IPS DF 6.9 (cell line): ENCODE results near the gene SETBP1.

ENCODE experiments used
- DNase-seq: peaks from one replicate; pipeline ENCODE4 v3.0.0-alpha.2; 2013; ENCODE audit warnings: low read depth, low spot score
- H3K27ac ChIP-seq: one replicate; pipeline ENCODE4 v1.5.1; 2013; ENCODE audit warnings: low read length, control low read depth
- H3K27me3 ChIP-seq: 2 replicates; pipeline ENCODE4 v1.6.1; 2013; ENCODE audit warnings: mild to moderate bottlenecking, low read length; ENCODE audit not compliant: control insufficient read depth, insufficient read depth
- H3K36me3 ChIP-seq: 2 replicates; pipeline ENCODE4 v1.6.1; 2013; ENCODE audit warnings: low read length; ENCODE audit not compliant: control insufficient read depth, insufficient read depth
- H3K4me1 ChIP-seq: 2 replicates; pipeline ENCODE4 v1.6.1; 2013; ENCODE audit warnings: low read length; ENCODE audit not compliant: control insufficient read depth, insufficient read depth
- H3K4me3 ChIP-seq: 2 replicates; pipeline ENCODE4 v1.5.1; 2013; ENCODE audit warnings: mild to moderate bottlenecking, low read length
- H3K9me3 ChIP-seq: 2 replicates; pipeline ENCODE4 v1.6.1; 2013; ENCODE audit warnings: low read length, inconsistent platforms; ENCODE audit not compliant: control insufficient read depth, insufficient read depth
- WGBS: extraction: QIAGEN DNeasy Blood & Tissue Kit; methylation state at CpG from one replicate; pipeline ENCODE4 v1.1.7; 2013; ENCODE audit warnings: mixed read lengths, missing lambda C conversion rate; ENCODE audit not compliant: insufficient read length, insufficient coverage; 5-methylcytosine and 5-hydroxymethylcytosine counted together

SETBP1 gene

DNA sequence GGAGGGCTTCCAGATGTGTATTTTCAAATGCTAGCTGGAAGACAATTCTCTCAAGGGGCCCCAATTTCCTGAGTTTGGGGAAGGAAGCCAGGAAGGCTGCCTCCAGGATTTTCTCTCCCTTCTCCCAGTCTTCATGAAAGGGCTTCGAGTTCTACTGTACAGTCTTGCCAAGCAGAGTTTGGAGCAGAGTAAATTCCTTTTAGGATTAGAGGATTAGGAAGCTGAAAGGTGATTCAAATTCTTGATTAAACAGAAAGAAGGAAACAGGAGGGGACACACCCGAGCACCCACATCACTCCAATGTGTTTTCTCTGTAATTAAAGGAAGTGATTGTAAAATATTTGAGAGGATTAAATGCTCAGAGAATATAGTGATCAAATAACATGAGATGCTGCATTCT lies 217.8 kb downstream of the SETBP1 start:
- DNase-seq: no peak
- Histone ChIP-seq H3K4me1 (no peaks in the 10 kb centered on the region), H3K27me3 (no peaks in the 10 kb centered on the region), H3K27ac (no peak overlapping the region), H3K4me3 (no peak overlapping the region), H3K36me3 (no peaks in the 10 kb centered on the region), H3K9me3 (no peaks in the 10 kb centered on the region)
- no CpG with 5 or more reads among the region's 2 CpGs for WGBS

- no peaks in the 10 kb centered on the region for H3K36me3 ChIP-seq
- H3K27me3 ChIP-seq: no peaks in the 10 kb centered on the region
- H3K4me3 ChIP-seq: no peak overlapping the region
- no peak overlapping the region for H3K27ac ChIP-seq
- H3K9me3 ChIP-seq: no peaks in the 10 kb centered on the region
- no peak for DNase-seq
- H3K4me1 ChIP-seq: no peaks in the 10 kb centered on the region
Observed at GRCh38 chr18:44899832-44900231, 219.1 kb downstream of the SETBP1 start.

- Histone ChIP-seq H3K27me3 (no peaks in the 10 kb centered on the region), H3K4me1 (no peaks in the 10 kb centered on the region), H3K27ac (no peak overlapping the region), H3K9me3 (no peaks in the 10 kb centered on the region), H3K4me3 (no peak overlapping the region), H3K36me3 (no peaks in the 10 kb centered on the region)
- 100% methylated on average over 1 of the region's 3 CpGs for WGBS
- no peak for DNase-seq
Observed at GRCh38 chr18:44900627-44901026, 219.9 kb downstream of the SETBP1 start.

DNA sequence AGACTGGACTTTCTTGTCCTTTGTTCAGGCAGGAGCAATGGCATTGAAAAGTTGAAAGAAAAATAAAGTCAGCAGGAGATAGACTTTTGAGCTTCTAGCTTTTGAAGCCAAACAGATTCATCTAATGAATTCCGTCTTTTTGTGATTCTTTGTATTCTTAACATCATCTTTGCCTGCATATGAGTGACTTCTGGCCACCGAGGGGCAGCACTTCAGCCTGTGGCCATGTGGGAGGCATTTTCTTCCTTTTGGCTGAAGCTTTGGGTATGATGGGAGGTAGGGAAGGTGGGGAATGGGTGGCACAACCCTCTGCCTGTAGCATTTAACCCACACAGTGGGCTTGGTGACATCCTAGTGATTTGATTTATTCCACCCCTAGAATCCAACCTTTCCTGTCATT lies 220.6 kb downstream of the SETBP1 start:
- Histone ChIP-seq H3K27ac (no peak overlapping the region), H3K4me1 (no peaks in the 10 kb centered on the region), H3K36me3 (no peaks in the 10 kb centered on the region), H3K9me3 (no peaks in the 10 kb centered on the region), H3K27me3 (no peaks in the 10 kb centered on the region), H3K4me3 (no peak overlapping the region)
- DNase-seq: no peak
- no CpG with 5 or more reads among the region's 2 CpGs for WGBS

GRCh38 chr18:44903327-44903726 lies 222.6 kb downstream of the SETBP1 start:
- WGBS: no CpG with 5 or more reads among the region's 2 CpGs
- Histone ChIP-seq H3K36me3 (no peaks in the 10 kb centered on the region), H3K27me3 (no peaks in the 10 kb centered on the region), H3K4me3 (no peak overlapping the region), H3K4me1 (no peaks in the 10 kb centered on the region), H3K27ac (no peak overlapping the region), H3K9me3 (no peaks in the 10 kb centered on the region)
- DNase-seq: no peak

GRCh38 chr18:44904768-44905167 lies 224.1 kb downstream of the SETBP1 start:
- WGBS: no CpG with 5 or more reads among the region's 2 CpGs

GRCh38 chr18:44909191-44909719 lies 228.6 kb downstream of the SETBP1 start:
- H3K4me1 ChIP-seq: no peaks in the 10 kb centered on the region
- DNase-seq: no peak
- no peaks in the 10 kb centered on the region for H3K9me3 ChIP-seq
- no peak overlapping the region for H3K4me3 ChIP-seq
- H3K27ac ChIP-seq: no peak overlapping the region
- H3K36me3 ChIP-seq: no peaks in the 10 kb centered on the region
- no peaks in the 10 kb centered on the region for H3K27me3 ChIP-seq
- WGBS: no CpG with 5 or more reads among the region's 5 CpGs

More at GRCh38 chr18:44904768-44905167, 224.1 kb downstream of the SETBP1 start:
- H3K27me3 ChIP-seq: no peaks in the 10 kb centered on the region
- no peaks in the 10 kb centered on the region for H3K36me3 ChIP-seq
- H3K4me1 ChIP-seq: no peaks in the 10 kb centered on the region
- no peak for DNase-seq
- H3K9me3 ChIP-seq: no peaks in the 10 kb centered on the region
- no peak overlapping the region for H3K27ac ChIP-seq
- no peak overlapping the region for H3K4me3 ChIP-seq

- H3K4me3 ChIP-seq: no peak overlapping the region
- WGBS: no CpG with 5 or more reads among the region's 4 CpGs
- H3K27me3 ChIP-seq: no peaks in the 10 kb centered on the region
- H3K27ac ChIP-seq: no peak overlapping the region
- no peaks in the 10 kb centered on the region for H3K4me1 ChIP-seq
- H3K9me3 ChIP-seq: no peaks in the 10 kb centered on the region
- DNase-seq: no peak
- H3K36me3 ChIP-seq: no peaks in the 10 kb centered on the region
Observed at GRCh38 chr18:44911260-44911659, 230.6 kb downstream of the SETBP1 start.

GRCh38 chr18:44911773-44912172 lies 231.1 kb downstream of the SETBP1 start:
- DNase-seq: no peak
- no peaks in the 10 kb centered on the region for H3K9me3 ChIP-seq
- no CpG with 5 or more reads among the region's 3 CpGs for WGBS
- no peaks in the 10 kb centered on the region for H3K36me3 ChIP-seq
- H3K4me3 ChIP-seq: no peak overlapping the region
- no peaks in the 10 kb centered on the region for H3K27me3 ChIP-seq
- H3K27ac ChIP-seq: no peak overlapping the region
- H3K4me1 ChIP-seq: no peaks in the 10 kb centered on the region

GRCh38 chr18:44912740-44913478 lies 232.2 kb downstream of the SETBP1 start:
- Histone ChIP-seq H3K27ac (no peak overlapping the region), H3K4me1 (no peaks in the 10 kb centered on the region), H3K4me3 (no peak overlapping the region), H3K27me3 (no peaks in the 10 kb centered on the region), H3K9me3 (no peaks in the 10 kb centered on the region), H3K36me3 (no peaks in the 10 kb centered on the region)
- no CpG with 5 or more reads among the region's 6 CpGs for WGBS
- no peak for DNase-seq

- Histone ChIP-seq H3K36me3 (no peaks in the 10 kb centered on the region), H3K27me3 (no peaks in the 10 kb centered on the region), H3K4me1 (no peaks in the 10 kb centered on the region), H3K9me3 (no peaks in the 10 kb centered on the region), H3K4me3 (no peak overlapping the region), H3K27ac (no peak overlapping the region)
- DNase-seq: no peak
- WGBS: no CpG with 5 or more reads among the region's 5 CpGs
Observed at GRCh38 chr18:44914028-44914427, 233.3 kb downstream of the SETBP1 start.
